C4-2B (cell line): ENCODE measurements around the gene PEX16.

Experiments
- ZFX ChIP-seq: fragments of 450-650 bp; IDR thresholded peaks from 2 replicates; pipeline ENCODE4 v1.6.1; 2017
- TF ChIP-seq, protein P1 (sequence below): fragments of 450-650 bp; conservative IDR thresholded peaks from 2 replicates; pipeline ENCODE4 v1.5.1; 2017; ENCODE audit warnings: mild to moderate bottlenecking

DNA sequence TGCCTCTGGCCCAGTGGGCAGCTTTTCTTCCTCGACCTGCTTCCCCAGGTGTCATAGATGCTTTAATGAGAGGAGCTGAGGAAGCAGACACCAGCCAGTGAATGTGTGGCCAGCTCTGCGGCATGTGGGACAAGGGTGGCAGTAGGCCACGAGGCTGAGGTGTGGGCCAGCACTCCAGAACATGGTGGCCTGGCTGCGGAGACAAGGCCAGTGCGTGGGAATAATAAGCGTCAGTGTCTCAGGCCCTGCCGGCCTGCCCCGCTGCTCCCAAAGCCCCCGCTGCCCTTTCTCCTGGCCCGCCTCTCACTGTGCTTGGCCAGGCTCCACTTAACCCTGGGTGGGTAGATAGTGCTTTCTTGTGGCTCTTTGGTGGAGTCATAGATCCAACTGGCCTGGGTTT lies 30.1 kb downstream of the PEX16 start:
- TF ChIP-seq, protein P1, sequence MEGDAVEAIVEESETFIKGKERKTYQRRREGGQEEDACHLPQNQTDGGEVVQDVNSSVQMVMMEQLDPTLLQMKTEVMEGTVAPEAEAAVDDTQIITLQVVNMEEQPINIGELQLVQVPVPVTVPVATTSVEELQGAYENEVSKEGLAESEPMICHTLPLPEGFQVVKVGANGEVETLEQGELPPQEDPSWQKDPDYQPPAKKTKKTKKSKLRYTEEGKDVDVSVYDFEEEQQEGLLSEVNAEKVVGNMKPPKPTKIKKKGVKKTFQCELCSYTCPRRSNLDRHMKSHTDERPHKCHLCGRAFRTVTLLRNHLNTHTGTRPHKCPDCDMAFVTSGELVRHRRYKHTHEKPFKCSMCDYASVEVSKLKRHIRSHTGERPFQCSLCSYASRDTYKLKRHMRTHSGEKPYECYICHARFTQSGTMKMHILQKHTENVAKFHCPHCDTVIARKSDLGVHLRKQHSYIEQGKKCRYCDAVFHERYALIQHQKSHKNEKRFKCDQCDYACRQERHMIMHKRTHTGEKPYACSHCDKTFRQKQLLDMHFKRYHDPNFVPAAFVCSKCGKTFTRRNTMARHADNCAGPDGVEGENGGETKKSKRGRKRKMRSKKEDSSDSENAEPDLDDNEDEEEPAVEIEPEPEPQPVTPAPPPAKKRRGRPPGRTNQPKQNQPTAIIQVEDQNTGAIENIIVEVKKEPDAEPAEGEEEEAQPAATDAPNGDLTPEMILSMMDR = no peak
- TF ChIP-seq ZFX = no peak
